HEK293 (cell line): ENCODE data around the gene UNC119.

Experiments used
- TRIM28 ChIP-seq: IDR thresholded peaks from 2 replicates; pipeline ENCODE4 v1.6.1; 2011; ENCODE audit warnings: low read length, control low read depth, borderline replicate concordance
- ZBTB7A ChIP-seq: fragments of 450-650 bp; formaldehyde crosslinking; IDR thresholded peaks from 2 replicates; pipeline ENCODE4 v1.5.1; 2016; ENCODE audit warnings: low read depth, missing biosample characterization, missing genetic modification characterization
- ZNF114 ChIP-seq: fragments of 450-650 bp; formaldehyde crosslinking; IDR thresholded peaks from 2 replicates; pipeline ENCODE4 v1.5.0; 2017; ENCODE audit warnings: missing biosample characterization, missing genetic modification characterization
- ZNF214 ChIP-seq: fragments of 450-650 bp; formaldehyde crosslinking; IDR thresholded peaks from 2 replicates; pipeline ENCODE4 v1.5.1; 2017; ENCODE audit warnings: missing biosample characterization, mild to moderate bottlenecking, missing genetic modification characterization, borderline replicate concordance
- ZNF248 ChIP-seq: fragments of 450-650 bp; formaldehyde crosslinking; IDR thresholded peaks from 2 replicates; pipeline ENCODE4 v1.5.1; 2017; ENCODE audit warnings: missing biosample characterization, missing genetic modification characterization
- ZNF596 ChIP-seq: fragments of 450-650 bp; IDR thresholded peaks from 2 replicates; pipeline ENCODE4 v1.5.0; 2018; ENCODE audit warnings: missing biosample characterization, mild to moderate bottlenecking, missing genetic modification characterization, moderate library complexity
- ZNF768 ChIP-seq: fragments of 450-650 bp; formaldehyde crosslinking; IDR thresholded peaks from 2 replicates; pipeline ENCODE4 v1.5.1; 2018; ENCODE audit warnings: missing biosample characterization, mild to moderate bottlenecking, missing genetic modification characterization
- ZNF792 ChIP-seq: fragments of 450-650 bp; formaldehyde crosslinking; IDR thresholded peaks from 2 replicates; pipeline ENCODE4 v1.5.1; 2016; ENCODE audit warnings: missing biosample characterization, missing genetic modification characterization
- TF ChIP-seq, protein P1 (sequence below): fragments of 450-650 bp; formaldehyde crosslinking; IDR thresholded peaks from 2 replicates; pipeline ENCODE4 v1.5.1; 2017; ENCODE audit warnings: missing biosample characterization, missing genetic modification characterization
- TF ChIP-seq, protein P2 (sequence below): fragments of 450-650 bp; formaldehyde crosslinking; IDR thresholded peaks from 2 replicates; pipeline ENCODE4 v1.5.1; 2016; ENCODE audit warnings: missing biosample characterization, missing genetic modification characterization
- TF ChIP-seq, protein P3 (sequence below): fragments of 450-650 bp; formaldehyde crosslinking; IDR thresholded peaks from 2 replicates; pipeline ENCODE4 v1.5.1; 2016; ENCODE audit warnings: missing biosample characterization, missing genetic modification characterization

DNA sequence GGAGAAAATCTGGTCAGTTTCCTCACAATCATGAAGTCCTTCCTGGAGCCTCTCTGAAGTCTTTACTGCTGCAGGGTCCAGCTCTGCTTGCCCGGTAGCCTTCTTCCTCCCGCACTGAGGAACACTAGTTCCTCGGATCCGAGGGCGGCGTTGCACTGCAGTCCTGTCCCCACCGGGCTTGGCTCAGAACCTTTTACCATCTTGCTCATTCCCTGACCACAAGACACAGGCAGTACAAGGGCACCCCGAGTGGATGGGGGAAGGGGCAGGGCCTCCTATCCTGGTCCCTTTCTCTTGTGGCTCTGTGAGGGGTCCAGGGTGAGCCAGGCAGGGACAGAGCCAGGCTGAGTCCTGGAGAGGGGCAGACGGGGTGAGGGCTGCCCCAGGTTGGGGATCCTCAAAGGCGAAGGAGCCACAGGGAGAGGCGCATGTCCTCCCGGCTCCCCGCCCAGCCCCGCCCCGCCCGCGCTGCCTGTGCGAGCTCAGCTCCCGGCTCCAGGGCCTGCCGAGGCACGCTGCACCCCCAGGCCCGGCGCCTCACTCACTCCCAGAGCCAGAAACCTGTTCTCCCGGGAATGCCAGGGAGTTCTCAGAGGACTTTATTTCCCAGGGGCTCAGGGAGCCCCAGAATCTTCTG, 44.7 kb downstream of the UNC119 start:
- TF ChIP-seq ZNF214 (tag by site-specific recombination) (no peak), ZNF248 (tag by site-specific recombination) (no peak), ZBTB7A (tag by site-specific recombination) (no peak), ZNF596 (no peak), ZNF768 (tag by site-specific recombination) (no peak), ZNF114 (tag by site-specific recombination) (no peak), ZNF792 (tag by site-specific recombination) (no peak), TRIM28 (no peak)
- TF ChIP-seq, protein P1, sequence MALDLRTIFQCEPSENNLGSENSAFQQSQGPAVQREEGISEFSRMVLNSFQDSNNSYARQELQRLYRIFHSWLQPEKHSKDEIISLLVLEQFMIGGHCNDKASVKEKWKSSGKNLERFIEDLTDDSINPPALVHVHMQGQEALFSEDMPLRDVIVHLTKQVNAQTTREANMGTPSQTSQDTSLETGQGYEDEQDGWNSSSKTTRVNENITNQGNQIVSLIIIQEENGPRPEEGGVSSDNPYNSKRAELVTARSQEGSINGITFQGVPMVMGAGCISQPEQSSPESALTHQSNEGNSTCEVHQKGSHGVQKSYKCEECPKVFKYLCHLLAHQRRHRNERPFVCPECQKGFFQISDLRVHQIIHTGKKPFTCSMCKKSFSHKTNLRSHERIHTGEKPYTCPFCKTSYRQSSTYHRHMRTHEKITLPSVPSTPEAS (tag by site-specific recombination), result no peak
- TF ChIP-seq, protein P2, sequence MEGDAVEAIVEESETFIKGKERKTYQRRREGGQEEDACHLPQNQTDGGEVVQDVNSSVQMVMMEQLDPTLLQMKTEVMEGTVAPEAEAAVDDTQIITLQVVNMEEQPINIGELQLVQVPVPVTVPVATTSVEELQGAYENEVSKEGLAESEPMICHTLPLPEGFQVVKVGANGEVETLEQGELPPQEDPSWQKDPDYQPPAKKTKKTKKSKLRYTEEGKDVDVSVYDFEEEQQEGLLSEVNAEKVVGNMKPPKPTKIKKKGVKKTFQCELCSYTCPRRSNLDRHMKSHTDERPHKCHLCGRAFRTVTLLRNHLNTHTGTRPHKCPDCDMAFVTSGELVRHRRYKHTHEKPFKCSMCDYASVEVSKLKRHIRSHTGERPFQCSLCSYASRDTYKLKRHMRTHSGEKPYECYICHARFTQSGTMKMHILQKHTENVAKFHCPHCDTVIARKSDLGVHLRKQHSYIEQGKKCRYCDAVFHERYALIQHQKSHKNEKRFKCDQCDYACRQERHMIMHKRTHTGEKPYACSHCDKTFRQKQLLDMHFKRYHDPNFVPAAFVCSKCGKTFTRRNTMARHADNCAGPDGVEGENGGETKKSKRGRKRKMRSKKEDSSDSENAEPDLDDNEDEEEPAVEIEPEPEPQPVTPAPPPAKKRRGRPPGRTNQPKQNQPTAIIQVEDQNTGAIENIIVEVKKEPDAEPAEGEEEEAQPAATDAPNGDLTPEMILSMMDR (tag by site-specific recombination), result no peak
- TF ChIP-seq, protein P3, sequence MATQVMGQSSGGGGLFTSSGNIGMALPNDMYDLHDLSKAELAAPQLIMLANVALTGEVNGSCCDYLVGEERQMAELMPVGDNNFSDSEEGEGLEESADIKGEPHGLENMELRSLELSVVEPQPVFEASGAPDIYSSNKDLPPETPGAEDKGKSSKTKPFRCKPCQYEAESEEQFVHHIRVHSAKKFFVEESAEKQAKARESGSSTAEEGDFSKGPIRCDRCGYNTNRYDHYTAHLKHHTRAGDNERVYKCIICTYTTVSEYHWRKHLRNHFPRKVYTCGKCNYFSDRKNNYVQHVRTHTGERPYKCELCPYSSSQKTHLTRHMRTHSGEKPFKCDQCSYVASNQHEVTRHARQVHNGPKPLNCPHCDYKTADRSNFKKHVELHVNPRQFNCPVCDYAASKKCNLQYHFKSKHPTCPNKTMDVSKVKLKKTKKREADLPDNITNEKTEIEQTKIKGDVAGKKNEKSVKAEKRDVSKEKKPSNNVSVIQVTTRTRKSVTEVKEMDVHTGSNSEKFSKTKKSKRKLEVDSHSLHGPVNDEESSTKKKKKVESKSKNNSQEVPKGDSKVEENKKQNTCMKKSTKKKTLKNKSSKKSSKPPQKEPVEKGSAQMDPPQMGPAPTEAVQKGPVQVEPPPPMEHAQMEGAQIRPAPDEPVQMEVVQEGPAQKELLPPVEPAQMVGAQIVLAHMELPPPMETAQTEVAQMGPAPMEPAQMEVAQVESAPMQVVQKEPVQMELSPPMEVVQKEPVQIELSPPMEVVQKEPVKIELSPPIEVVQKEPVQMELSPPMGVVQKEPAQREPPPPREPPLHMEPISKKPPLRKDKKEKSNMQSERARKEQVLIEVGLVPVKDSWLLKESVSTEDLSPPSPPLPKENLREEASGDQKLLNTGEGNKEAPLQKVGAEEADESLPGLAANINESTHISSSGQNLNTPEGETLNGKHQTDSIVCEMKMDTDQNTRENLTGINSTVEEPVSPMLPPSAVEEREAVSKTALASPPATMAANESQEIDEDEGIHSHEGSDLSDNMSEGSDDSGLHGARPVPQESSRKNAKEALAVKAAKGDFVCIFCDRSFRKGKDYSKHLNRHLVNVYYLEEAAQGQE (tag by site-specific recombination), result no peak
